ENCODE results near the gene ZNF358. TPM values are rescaled to one million over a fixed set of nuclear protein-coding genes. Genes with fewer than 3 reads are reported as not detected.
A peak's percentile ranks its signal among the peaks of the same experiment; 100 is the strongest.

Gene ZNF358
- total RNA-seq (10 to 100 TPM; 28.7 to 35.9 TPM), polyA plus RNA-seq (ENCODE audit: insufficient read depth, low read depth, low replicate concordance) (21.0 TPM)
- long read RNA-seq, donor 1, transcript ZNF358-202 (2 exons, 1,954 nt), result major isoform, 38 of 38 reads
- long read RNA-seq, donor 1, partial matches to known transcripts, result 0 of 38 reads
- long read RNA-seq, donor 1, other reads (novel, unspliced or antisense), result 0 of 38 reads
- long read RNA-seq, donor 2, transcript ZNF358-202 (2 exons, 1,954 nt), result major isoform, 10 of 10 reads
- long read RNA-seq, donor 2, partial matches to known transcripts, result 0 of 10 reads
- long read RNA-seq, donor 2, other reads (novel, unspliced or antisense), result 0 of 10 reads

- no peaks in the 10 kb centered on the region for H3K27me3 ChIP-seq
- no peaks in the 10 kb centered on the region for H3K9me3 ChIP-seq
- no peaks in the 10 kb centered on the region for H3K36me3 ChIP-seq (ENCODE audit: low read depth, missing control alignments)
- peak; percentile 67 for DNase-seq
- no peak for TF ChIP-seq CTCF (IDR thresholded peaks at IDR 0.05)
- no peak for TF ChIP-seq POLR2A (IDR thresholded peaks at IDR 0.05)
- H3K4me1 ChIP-seq, result peaks cover 6% of the 10 kb centered on the region
- intact Hi-C loops (cut with DNase I; ENCODE audit: low total_unique reads), result no loop called here
- 1% methylated on average over 15 to 29 of the region's 33 CpGs for WGBS, 2 donors
- H3K4me3 ChIP-seq, result peak within 1 kb of the TSS; percentile 59 to 60
- H3K27ac ChIP-seq, result peak within 1 kb of the TSS; percentile 55 to 80
Observed at GRCh38 chr19:7515645-7516151, at the start of gene ZNF358. Gene ZNF358 (plus strand): TSS chr19:7516103. CDS start chr19:7519243, 3,140 bp downstream.

GRCh38 chr19:7467009-7467989 is 48.6 kb upstream of the ZNF358 start:
- WGBS, 2 donors, result 76 to 91% methylated on average over 55 to 86 of the region's 86 CpGs
- H3K4me1 ChIP-seq, result no peaks in the 10 kb centered on the region
- DNase-seq, result no peak
- H3K4me3 ChIP-seq, result peak overlapping the region in 1 of 2 donors; percentile 26
- intact Hi-C loops (cut with DNase I; ENCODE audit: low total_unique reads), result no loop called here
- H3K9me3 ChIP-seq, result no peaks in the 10 kb centered on the region
- no peaks in the 10 kb centered on the region for H3K36me3 ChIP-seq (ENCODE audit: low read depth, missing control alignments)
- TF ChIP-seq CTCF (IDR thresholded peaks at IDR 0.05) (no peak), POLR2A (IDR thresholded peaks at IDR 0.05) (no peak)
- H3K27ac ChIP-seq, result no peak overlapping the region
- no peaks in the 10 kb centered on the region for H3K27me3 ChIP-seq

GRCh38 chr19:7468840-7469239 is 47.1 kb upstream of the ZNF358 start:
- WGBS, 2 donors, result 80 to 93% methylated on average over 1 to 19 of the region's 24 CpGs
- H3K27ac ChIP-seq, result no peak overlapping the region
- H3K9me3 ChIP-seq, result no peaks in the 10 kb centered on the region
- intact Hi-C loops (cut with DNase I; ENCODE audit: low total_unique reads), result no loop called here
- H3K4me3 ChIP-seq, result no peak overlapping the region
- no peaks in the 10 kb centered on the region for H3K27me3 ChIP-seq
- H3K36me3 ChIP-seq (ENCODE audit: low read depth, missing control alignments), result no peaks in the 10 kb centered on the region
- DNase-seq, result no peak
- no peaks in the 10 kb centered on the region for H3K4me1 ChIP-seq
- TF ChIP-seq CTCF (IDR thresholded peaks at IDR 0.05), result no peak
- TF ChIP-seq POLR2A (IDR thresholded peaks at IDR 0.05), result no peak

- TF ChIP-seq POLR2A (IDR thresholded peaks at IDR 0.05) (no peak), CTCF (IDR thresholded peaks at IDR 0.05) (no peak)
- H3K36me3 ChIP-seq (ENCODE audit: low read depth, missing control alignments), result no peaks in the 10 kb centered on the region
- no peaks in the 10 kb centered on the region for H3K27me3 ChIP-seq
- no peak overlapping the region for H3K27ac ChIP-seq
- WGBS, 2 donors, result 87 to 89% methylated on average over 14 to 31 of the region's 31 CpGs
- H3K9me3 ChIP-seq, result no peaks in the 10 kb centered on the region
- intact Hi-C loops (cut with DNase I; ENCODE audit: low total_unique reads), result no loop called here
- H3K4me1 ChIP-seq, result no peaks in the 10 kb centered on the region
- no peak overlapping the region for H3K4me3 ChIP-seq
- no peak for DNase-seq
Observed at GRCh38 chr19:7469669-7470285, 46.1 kb upstream of the ZNF358 start.

All from testis (tissue), 5 donors.